Measurements from ENCODE around the gene CLEC12A.

DNA sequence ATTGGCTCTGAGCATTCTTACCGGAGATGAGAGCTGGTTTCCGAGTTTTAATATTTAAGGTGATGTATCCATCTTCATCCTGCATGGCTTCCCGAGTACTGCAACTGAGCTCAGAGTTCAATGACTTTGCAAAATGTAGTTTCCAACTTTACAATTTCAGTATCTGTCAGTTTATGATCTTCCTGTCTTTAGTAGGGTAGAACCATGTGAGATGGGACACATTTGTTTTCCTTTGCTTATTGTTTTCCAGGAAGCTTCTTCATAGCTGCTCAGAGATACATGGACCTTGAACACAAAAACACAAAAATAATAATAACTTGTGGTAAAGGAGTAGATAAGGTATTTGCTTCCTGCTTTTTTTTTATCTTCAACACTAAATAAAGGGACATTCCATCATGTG, 27.8 kb downstream of the CLEC12A start, which contains the start of gene CLEC1B:
- TF ChIP-seq CHD2 (IDR thresholded peaks at IDR 0.05; ENCODE audit: low read length, partially characterized antibody) (no peak), TP53 (CRISPR knock-in tag; IDR thresholded peaks at IDR 0.05) (no peak), HDAC2 (IDR thresholded peaks at IDR 0.05) (no peak), EHF (CRISPR knock-in tag; IDR thresholded peaks at IDR 0.05) (no peak), BHLHE40 (IDR thresholded peaks at IDR 0.05; ENCODE audit: low read depth, low read length) (no peak), POLR2AphosphoS2 (conservative IDR thresholded peaks at IDR 0.05; ENCODE audit: low read length) (no peak), MAFK (IDR thresholded peaks at IDR 0.05; ENCODE audit: partially characterized antibody) (no peak), RCOR1 (IDR thresholded peaks at IDR 0.05; ENCODE audit: low read depth, low read length) (no peak), PHF8 (IDR thresholded peaks at IDR 0.05; ENCODE audit: borderline replicate concordance, low read depth) (no peak), SMC3 (IDR thresholded peaks at IDR 0.05) (no peak), MAX (IDR thresholded peaks at IDR 0.05) (no peak), POLR2A (IDR thresholded peaks at IDR 0.05; ENCODE audit: low read length) (no peak)
- TF ChIP-seq, protein P1, sequence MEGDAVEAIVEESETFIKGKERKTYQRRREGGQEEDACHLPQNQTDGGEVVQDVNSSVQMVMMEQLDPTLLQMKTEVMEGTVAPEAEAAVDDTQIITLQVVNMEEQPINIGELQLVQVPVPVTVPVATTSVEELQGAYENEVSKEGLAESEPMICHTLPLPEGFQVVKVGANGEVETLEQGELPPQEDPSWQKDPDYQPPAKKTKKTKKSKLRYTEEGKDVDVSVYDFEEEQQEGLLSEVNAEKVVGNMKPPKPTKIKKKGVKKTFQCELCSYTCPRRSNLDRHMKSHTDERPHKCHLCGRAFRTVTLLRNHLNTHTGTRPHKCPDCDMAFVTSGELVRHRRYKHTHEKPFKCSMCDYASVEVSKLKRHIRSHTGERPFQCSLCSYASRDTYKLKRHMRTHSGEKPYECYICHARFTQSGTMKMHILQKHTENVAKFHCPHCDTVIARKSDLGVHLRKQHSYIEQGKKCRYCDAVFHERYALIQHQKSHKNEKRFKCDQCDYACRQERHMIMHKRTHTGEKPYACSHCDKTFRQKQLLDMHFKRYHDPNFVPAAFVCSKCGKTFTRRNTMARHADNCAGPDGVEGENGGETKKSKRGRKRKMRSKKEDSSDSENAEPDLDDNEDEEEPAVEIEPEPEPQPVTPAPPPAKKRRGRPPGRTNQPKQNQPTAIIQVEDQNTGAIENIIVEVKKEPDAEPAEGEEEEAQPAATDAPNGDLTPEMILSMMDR (IDR thresholded peaks at IDR 0.05) = no peak
- TF ChIP-seq, protein P2, sequence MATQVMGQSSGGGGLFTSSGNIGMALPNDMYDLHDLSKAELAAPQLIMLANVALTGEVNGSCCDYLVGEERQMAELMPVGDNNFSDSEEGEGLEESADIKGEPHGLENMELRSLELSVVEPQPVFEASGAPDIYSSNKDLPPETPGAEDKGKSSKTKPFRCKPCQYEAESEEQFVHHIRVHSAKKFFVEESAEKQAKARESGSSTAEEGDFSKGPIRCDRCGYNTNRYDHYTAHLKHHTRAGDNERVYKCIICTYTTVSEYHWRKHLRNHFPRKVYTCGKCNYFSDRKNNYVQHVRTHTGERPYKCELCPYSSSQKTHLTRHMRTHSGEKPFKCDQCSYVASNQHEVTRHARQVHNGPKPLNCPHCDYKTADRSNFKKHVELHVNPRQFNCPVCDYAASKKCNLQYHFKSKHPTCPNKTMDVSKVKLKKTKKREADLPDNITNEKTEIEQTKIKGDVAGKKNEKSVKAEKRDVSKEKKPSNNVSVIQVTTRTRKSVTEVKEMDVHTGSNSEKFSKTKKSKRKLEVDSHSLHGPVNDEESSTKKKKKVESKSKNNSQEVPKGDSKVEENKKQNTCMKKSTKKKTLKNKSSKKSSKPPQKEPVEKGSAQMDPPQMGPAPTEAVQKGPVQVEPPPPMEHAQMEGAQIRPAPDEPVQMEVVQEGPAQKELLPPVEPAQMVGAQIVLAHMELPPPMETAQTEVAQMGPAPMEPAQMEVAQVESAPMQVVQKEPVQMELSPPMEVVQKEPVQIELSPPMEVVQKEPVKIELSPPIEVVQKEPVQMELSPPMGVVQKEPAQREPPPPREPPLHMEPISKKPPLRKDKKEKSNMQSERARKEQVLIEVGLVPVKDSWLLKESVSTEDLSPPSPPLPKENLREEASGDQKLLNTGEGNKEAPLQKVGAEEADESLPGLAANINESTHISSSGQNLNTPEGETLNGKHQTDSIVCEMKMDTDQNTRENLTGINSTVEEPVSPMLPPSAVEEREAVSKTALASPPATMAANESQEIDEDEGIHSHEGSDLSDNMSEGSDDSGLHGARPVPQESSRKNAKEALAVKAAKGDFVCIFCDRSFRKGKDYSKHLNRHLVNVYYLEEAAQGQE (IDR thresholded peaks at IDR 0.05) = no peak
